HCT116 (cell line): Measurements from ENCODE around the gene CHCHD3. TPM values are rescaled to one million over a fixed set of nuclear protein-coding genes. Genes with fewer than 3 reads are reported as not detected.

Source experiments
- ATAC-seq: fragments of 200-7000 bp; cut with Tn5 transposase; 2 replicates; pipeline ENCODE4 v1.9.1; 2020; ENCODE audit warnings: mild to moderate bottlenecking, moderate library complexity
- BruUV-seq: library from RNA; stranded (reverse); fragments of 400-500 nt; replicated peaks from 2 replicates; lab custom pipeline; 2021; lab: Mats Ljungman, UMichigan
- CTCF ChIA-PET: fragments of 300-600 bp; sonication (Branson Sonifier 250); formaldehyde crosslinking; loops from one replicate; lab custom pipeline; 2021; ENCODE audit warnings: antibody characterized with exemption; lab: Charles Lee
- POLR2A ChIA-PET: fragments of 300-600, 350-600 bp; sonication (Branson Sonifier 250); formaldehyde crosslinking; loops from one replicate; lab custom pipeline; 2021; ENCODE audit warnings: antibody characterized with exemption; lab: Charles Lee
- RAD21 ChIA-PET, 2 experiments: fragments of 300-600 bp; sonication (Branson Sonifier 250); formaldehyde crosslinking; loops; one replicate each; lab custom pipeline; 2023; ENCODE audit warnings: low total read pairs in 2 of 2; ENCODE audit not compliant: uncharacterized antibody in 2 of 2, unreplicated experiment in 2 of 2, low non-redundant PET in 1 of 2; lab: Charles Lee
- DNase-seq: peaks from one replicate; pipeline ENCODE4 v3.0.0-alpha.2; 2010; ENCODE audit warnings: low read depth, low spot score
- H2AFZ ChIP-seq: fragments of 200-600 bp; shearing (Covaris generic), sonication (generic); 2 replicates; pipeline ENCODE4 v1.6.1; 2017; ENCODE audit warnings: low read depth, mixed run types, mixed read lengths, antibody characterized with exemption, low read length; ENCODE audit not compliant: poor library complexity, severe bottlenecking
- H3K27ac ChIP-seq: 2 replicates; pipeline ENCODE4 v1.5.1; 2012; ENCODE audit warnings: low read depth, low read length
- H3K27me3 ChIP-seq: fragments of 200-600 bp; sonication (generic); 2 replicates; pipeline ENCODE4 v1.6.1; 2016; ENCODE audit warnings: mixed run types, low read length, mixed read lengths; ENCODE audit not compliant: insufficient read depth
- H3K36me3 ChIP-seq, 2 experiments: fragments of 200-500 bp in 1 of 2; fragments of 200-600 bp in 1 of 2; sonication (Bioruptor generic) in 1 of 2; sonication (generic) in 1 of 2; 2 replicates each; pipeline versions ENCODE4 v1.5.1 to v1.6.1; 2014 to 2016; ENCODE audit warnings: low read length in 2 of 2, inconsistent platforms in 1 of 2, mixed read lengths in 1 of 2, mixed run types in 1 of 2; ENCODE audit not compliant: insufficient read depth in 2 of 2, control insufficient read depth in 1 of 2
- H3K4me1 ChIP-seq, 2 experiments: fragments of 200-600 bp in 1 of 2; sonication (generic) in 1 of 2; 2 replicates each; pipeline versions ENCODE4 v1.5.1 to v1.6.1; 2012 to 2017; ENCODE audit warnings: low read length in 2 of 2, inconsistent platforms in 1 of 2, mild to moderate bottlenecking in 1 of 2, mixed read lengths in 1 of 2, mixed run types in 1 of 2, moderate library complexity in 1 of 2; ENCODE audit not compliant: insufficient read depth in 2 of 2, control insufficient read depth in 1 of 2
- H3K4me2 ChIP-seq: fragments of 200-600 bp; sonication (generic); 2 replicates; pipeline ENCODE4 v1.6.1; 2017; ENCODE audit warnings: mixed run types, low read length, mixed read lengths
- H3K4me3 ChIP-seq, 2 experiments: fragments of 200-600 bp in 1 of 2; sonication (generic) in 1 of 2; replicated peaks in 1 of 2; 2 replicates each; pipeline ENCODE4 v1.5.1; 2011 to 2016; ENCODE audit warnings: low read length in 2 of 2, control low read depth in 1 of 2, low read depth in 1 of 2, mild to moderate bottlenecking in 1 of 2, mixed read lengths in 1 of 2, mixed run types in 1 of 2
- H3K79me2 ChIP-seq: fragments of 200-600 bp; sonication (generic); 2 replicates; pipeline ENCODE4 v1.6.1; 2017; ENCODE audit warnings: mild to moderate bottlenecking, mixed run types, low read length, moderate library complexity, mixed read lengths; ENCODE audit not compliant: insufficient read depth
- H3K9ac ChIP-seq: fragments of 200-600 bp; sonication (generic); 2 replicates; pipeline ENCODE4 v1.6.1; 2016; ENCODE audit warnings: low read length, mixed read lengths
- H3K9me2 ChIP-seq: fragments of 200-600 bp; sonication (generic), shearing (Covaris generic); 2 replicates; pipeline ENCODE4 v1.6.1; 2017; ENCODE audit warnings: mixed run types, mild to moderate bottlenecking, moderate library complexity; ENCODE audit not compliant: insufficient read depth
- H3K9me3 ChIP-seq, 2 experiments: fragments of 200-500 bp in 1 of 2; fragments of 200-600 bp in 1 of 2; sonication (Bioruptor generic) in 1 of 2; sonication (generic) in 1 of 2; 2 replicates each; pipeline ENCODE4 v1.6.1; 2014 to 2017; ENCODE audit warnings: low read length in 2 of 2, mixed read lengths in 2 of 2, inconsistent platforms in 1 of 2, low read depth in 1 of 2, mild to moderate bottlenecking in 1 of 2, mixed run types in 1 of 2, moderate library complexity in 1 of 2; ENCODE audit not compliant: control insufficient read depth in 1 of 2, insufficient read depth in 1 of 2
- H4K20me1 ChIP-seq: fragments of 200-600 bp; sonication (generic), shearing (Covaris generic); 2 replicates; pipeline ENCODE4 v1.6.1; 2017; ENCODE audit warnings: mixed run types, mild to moderate bottlenecking, moderate library complexity; ENCODE audit not compliant: insufficient read depth
- ATF3 ChIP-seq: IDR thresholded peaks from 2 replicates; pipeline ENCODE4 v1.6.1; 2012
- CBX3 ChIP-seq: IDR thresholded peaks from 2 replicates; pipeline ENCODE4 v1.6.1; 2012; ENCODE audit warnings: low read depth
- CEBPB ChIP-seq: IDR thresholded peaks from 2 replicates; pipeline ENCODE4 v1.6.1; 2012; ENCODE audit warnings: low read depth
- EGR1 ChIP-seq: IDR thresholded peaks from 2 replicates; pipeline ENCODE4 v1.6.1; 2012; ENCODE audit warnings: low read depth
- EZH2phosphoT487 ChIP-seq: fragments of 200-600 bp; IDR thresholded peaks from 2 replicates; pipeline ENCODE4 v1.6.1; 2018; ENCODE audit warnings: antibody characterized with exemption, borderline replicate concordance
- FOSL1 ChIP-seq: IDR thresholded peaks from 2 replicates; pipeline ENCODE4 v1.6.1; 2012; ENCODE audit warnings: low read depth
- JUND ChIP-seq: IDR thresholded peaks from 2 replicates; pipeline ENCODE4 v1.6.1; 2012
- POLR2A ChIP-seq: IDR thresholded peaks from 2 replicates; pipeline ENCODE4 v1.7.0; 2011; ENCODE audit warnings: borderline replicate concordance; ENCODE audit not compliant: insufficient read depth, insufficient read length; ENCODE audit errors: extremely low read depth
- SP1 ChIP-seq: IDR thresholded peaks from 2 replicates; pipeline ENCODE4 v1.6.1; 2012; ENCODE audit warnings: low read depth
- YY1 ChIP-seq: IDR thresholded peaks from 2 replicates; pipeline ENCODE4 v1.6.1; 2011; ENCODE audit warnings: low read length, low read depth, moderate library complexity, mild to moderate bottlenecking; ENCODE audit not compliant: insufficient replicate concordance; ENCODE audit errors: extremely low read depth
- ZNF274 ChIP-seq: fragments of 200-500 bp; sonication (Bioruptor generic); IDR thresholded peaks from 2 replicates; pipeline ENCODE4 v1.6.1; 2014; ENCODE audit warnings: mild to moderate bottlenecking, low read depth, low read length, inconsistent platforms
- intact Hi-C: fragments of 100-400 bp; cut with micrococcal nuclease; formaldehyde crosslinking; loops from 2 replicates; pipeline ENCODE4 v1.10.0; 2022
- total RNA-seq: library from RNA; stranded (reverse); gene quantifications from one replicate; pipeline ENCODE4 v1.2.1, GENCODE V29; 2021; ENCODE audit not compliant: unreplicated experiment
- TF ChIP-seq, protein P1 (sequence below): IDR thresholded peaks from 2 replicates; pipeline ENCODE4 v1.6.1; 2011; ENCODE audit warnings: mild to moderate bottlenecking, low read length, moderate library complexity; ENCODE audit not compliant: insufficient replicate concordance; ENCODE audit errors: extremely low read depth
- TF ChIP-seq, protein P2 (sequence below): IDR thresholded peaks from 2 replicates; pipeline ENCODE4 v1.6.1; 2012; ENCODE audit warnings: low read depth
- TF ChIP-seq, protein P3 (sequence below), 3 experiments: fragments of 200-600 bp in 1 of 3; sonication (generic) in 1 of 3; IDR thresholded peaks in 2 of 3; conservative IDR thresholded peaks in 1 of 3; 2 replicates each; pipeline ENCODE4 v1.5.1; 2012 to 2017; ENCODE audit warnings: low read depth in 2 of 3, low read length in 2 of 3, antibody characterized with exemption in 1 of 3, borderline replicate concordance in 1 of 3, control low read depth in 1 of 3, mild to moderate bottlenecking in 1 of 3, mixed read lengths in 1 of 3, mixed run types in 1 of 3, moderate library complexity in 1 of 3; ENCODE audit not compliant: insufficient read depth in 1 of 3

The CHCHD3 gene
- total RNA-seq, 1 experiment from 2014 or later, result 73.5 TPM

DNA sequence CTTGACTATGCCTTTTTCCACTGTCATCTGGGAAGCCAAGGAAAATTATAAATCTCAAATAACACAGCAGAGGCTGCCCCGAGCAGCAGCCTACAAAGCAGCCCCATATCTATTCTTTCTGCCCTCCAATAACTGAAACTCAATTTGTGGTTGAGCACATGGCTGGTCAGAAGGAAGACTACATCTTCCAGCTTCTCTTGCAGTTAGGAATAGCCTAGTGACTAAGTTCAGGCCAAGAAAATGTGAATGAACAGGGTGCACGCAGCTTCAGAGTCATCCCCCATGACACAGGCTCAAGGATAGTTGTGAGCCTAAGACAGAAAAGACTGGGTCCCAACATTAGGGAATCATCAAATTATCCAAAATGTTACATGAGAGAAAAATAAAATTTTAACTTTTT, 42.3 kb downstream of the CHCHD3 start:
- H3K27ac ChIP-seq, result no peak overlapping the region
- peaks cover 46% of the 10 kb centered on the region for H3K79me2 ChIP-seq
- H3K4me3 ChIP-seq, result no peak overlapping the region
- BruUV-seq, result no TSS peak
- CTCF ChIA-PET, result no interaction called here
- H3K9me3 ChIP-seq, result no peaks in the 10 kb centered on the region
- DNase-seq, result no peak
- H3K4me1 ChIP-seq, result no peaks in the 10 kb centered on the region
- no peaks in the 10 kb centered on the region for H3K27me3 ChIP-seq
- RAD21 ChIA-PET, result no interaction called here
- no peaks in the 10 kb centered on the region for H3K36me3 ChIP-seq
- intact Hi-C loops, result no loop called here
- no peak overlapping the region for H2AFZ ChIP-seq
- POLR2A ChIA-PET, result no interaction called here
- no peaks in the 10 kb centered on the region; the same call in 1 of the 2 replicates for H4K20me1 ChIP-seq
- H3K4me2 ChIP-seq, result no peak overlapping the region
- no peak for TF ChIP-seq EZH2phosphoT487
- TF ChIP-seq EGR1, result no peak
- TF ChIP-seq YY1, result no peak
- no peak for TF ChIP-seq FOSL1
- TF ChIP-seq SP1, result no peak
- TF ChIP-seq ATF3, result no peak
- TF ChIP-seq, all 23 proteins: peak for 0
- H3K9me2 ChIP-seq, result no peaks in the 10 kb centered on the region
- no peak for ATAC-seq
- no peak overlapping the region for H3K9ac ChIP-seq

DNA sequence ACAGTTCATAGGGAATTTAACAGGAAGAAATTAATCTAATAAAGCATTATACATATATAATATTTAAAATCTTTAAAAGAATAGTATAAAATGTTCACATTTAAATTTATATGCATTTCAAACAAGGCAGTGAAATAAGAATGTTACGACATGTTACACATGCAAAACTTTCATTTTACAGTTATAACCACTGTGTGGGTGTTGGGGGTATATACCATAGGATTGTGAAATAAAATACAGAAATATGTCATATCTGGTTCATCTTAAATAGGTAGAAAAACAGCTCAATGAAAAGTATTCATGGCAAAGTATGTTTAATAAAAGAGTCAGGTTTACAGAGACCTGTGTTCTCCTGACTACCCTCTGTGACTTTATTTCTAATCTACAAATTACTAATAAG, 45.6 kb downstream of the CHCHD3 start:
- RAD21 ChIA-PET, result no interaction called here
- POLR2A ChIA-PET, result no interaction called here
- no peak for ATAC-seq
- H3K4me3 ChIP-seq, result no peak overlapping the region
- H3K27me3 ChIP-seq, result no peaks in the 10 kb centered on the region
- H3K4me1 ChIP-seq, result no peaks in the 10 kb centered on the region
- H3K9me3 ChIP-seq, result no peaks in the 10 kb centered on the region
- H2AFZ ChIP-seq, result no peak overlapping the region
- no peak overlapping the region for H3K9ac ChIP-seq
- no peak overlapping the region for H3K4me2 ChIP-seq
- no TSS peak for BruUV-seq
- H4K20me1 ChIP-seq, result peaks cover 3% of the 10 kb centered on the region
- H3K9me2 ChIP-seq, result no peaks in the 10 kb centered on the region
- no peaks in the 10 kb centered on the region for H3K36me3 ChIP-seq
- CTCF ChIA-PET, result no interaction called here
- no peak overlapping the region for H3K27ac ChIP-seq
- intact Hi-C loops, result no loop called here
- H3K79me2 ChIP-seq, result peaks cover 40% of the 10 kb centered on the region
- DNase-seq, result no peak
- no peak for TF ChIP-seq EZH2phosphoT487
- no peak for TF ChIP-seq JUND
- TF ChIP-seq, protein P1, sequence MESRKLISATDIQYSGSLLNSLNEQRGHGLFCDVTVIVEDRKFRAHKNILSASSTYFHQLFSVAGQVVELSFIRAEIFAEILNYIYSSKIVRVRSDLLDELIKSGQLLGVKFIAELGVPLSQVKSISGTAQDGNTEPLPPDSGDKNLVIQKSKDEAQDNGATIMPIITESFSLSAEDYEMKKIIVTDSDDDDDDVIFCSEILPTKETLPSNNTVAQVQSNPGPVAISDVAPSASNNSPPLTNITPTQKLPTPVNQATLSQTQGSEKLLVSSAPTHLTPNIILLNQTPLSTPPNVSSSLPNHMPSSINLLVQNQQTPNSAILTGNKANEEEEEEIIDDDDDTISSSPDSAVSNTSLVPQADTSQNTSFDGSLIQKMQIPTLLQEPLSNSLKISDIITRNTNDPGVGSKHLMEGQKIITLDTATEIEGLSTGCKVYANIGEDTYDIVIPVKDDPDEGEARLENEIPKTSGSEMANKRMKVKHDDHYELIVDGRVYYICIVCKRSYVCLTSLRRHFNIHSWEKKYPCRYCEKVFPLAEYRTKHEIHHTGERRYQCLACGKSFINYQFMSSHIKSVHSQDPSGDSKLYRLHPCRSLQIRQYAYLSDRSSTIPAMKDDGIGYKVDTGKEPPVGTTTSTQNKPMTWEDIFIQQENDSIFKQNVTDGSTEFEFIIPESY, result no peak
- TF ChIP-seq CEBPB, result no peak
- TF ChIP-seq, protein P2, sequence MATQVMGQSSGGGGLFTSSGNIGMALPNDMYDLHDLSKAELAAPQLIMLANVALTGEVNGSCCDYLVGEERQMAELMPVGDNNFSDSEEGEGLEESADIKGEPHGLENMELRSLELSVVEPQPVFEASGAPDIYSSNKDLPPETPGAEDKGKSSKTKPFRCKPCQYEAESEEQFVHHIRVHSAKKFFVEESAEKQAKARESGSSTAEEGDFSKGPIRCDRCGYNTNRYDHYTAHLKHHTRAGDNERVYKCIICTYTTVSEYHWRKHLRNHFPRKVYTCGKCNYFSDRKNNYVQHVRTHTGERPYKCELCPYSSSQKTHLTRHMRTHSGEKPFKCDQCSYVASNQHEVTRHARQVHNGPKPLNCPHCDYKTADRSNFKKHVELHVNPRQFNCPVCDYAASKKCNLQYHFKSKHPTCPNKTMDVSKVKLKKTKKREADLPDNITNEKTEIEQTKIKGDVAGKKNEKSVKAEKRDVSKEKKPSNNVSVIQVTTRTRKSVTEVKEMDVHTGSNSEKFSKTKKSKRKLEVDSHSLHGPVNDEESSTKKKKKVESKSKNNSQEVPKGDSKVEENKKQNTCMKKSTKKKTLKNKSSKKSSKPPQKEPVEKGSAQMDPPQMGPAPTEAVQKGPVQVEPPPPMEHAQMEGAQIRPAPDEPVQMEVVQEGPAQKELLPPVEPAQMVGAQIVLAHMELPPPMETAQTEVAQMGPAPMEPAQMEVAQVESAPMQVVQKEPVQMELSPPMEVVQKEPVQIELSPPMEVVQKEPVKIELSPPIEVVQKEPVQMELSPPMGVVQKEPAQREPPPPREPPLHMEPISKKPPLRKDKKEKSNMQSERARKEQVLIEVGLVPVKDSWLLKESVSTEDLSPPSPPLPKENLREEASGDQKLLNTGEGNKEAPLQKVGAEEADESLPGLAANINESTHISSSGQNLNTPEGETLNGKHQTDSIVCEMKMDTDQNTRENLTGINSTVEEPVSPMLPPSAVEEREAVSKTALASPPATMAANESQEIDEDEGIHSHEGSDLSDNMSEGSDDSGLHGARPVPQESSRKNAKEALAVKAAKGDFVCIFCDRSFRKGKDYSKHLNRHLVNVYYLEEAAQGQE, result no peak
- no peak for TF ChIP-seq CBX3
- no peak for TF ChIP-seq ZNF274
- TF ChIP-seq, protein P3, sequence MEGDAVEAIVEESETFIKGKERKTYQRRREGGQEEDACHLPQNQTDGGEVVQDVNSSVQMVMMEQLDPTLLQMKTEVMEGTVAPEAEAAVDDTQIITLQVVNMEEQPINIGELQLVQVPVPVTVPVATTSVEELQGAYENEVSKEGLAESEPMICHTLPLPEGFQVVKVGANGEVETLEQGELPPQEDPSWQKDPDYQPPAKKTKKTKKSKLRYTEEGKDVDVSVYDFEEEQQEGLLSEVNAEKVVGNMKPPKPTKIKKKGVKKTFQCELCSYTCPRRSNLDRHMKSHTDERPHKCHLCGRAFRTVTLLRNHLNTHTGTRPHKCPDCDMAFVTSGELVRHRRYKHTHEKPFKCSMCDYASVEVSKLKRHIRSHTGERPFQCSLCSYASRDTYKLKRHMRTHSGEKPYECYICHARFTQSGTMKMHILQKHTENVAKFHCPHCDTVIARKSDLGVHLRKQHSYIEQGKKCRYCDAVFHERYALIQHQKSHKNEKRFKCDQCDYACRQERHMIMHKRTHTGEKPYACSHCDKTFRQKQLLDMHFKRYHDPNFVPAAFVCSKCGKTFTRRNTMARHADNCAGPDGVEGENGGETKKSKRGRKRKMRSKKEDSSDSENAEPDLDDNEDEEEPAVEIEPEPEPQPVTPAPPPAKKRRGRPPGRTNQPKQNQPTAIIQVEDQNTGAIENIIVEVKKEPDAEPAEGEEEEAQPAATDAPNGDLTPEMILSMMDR (IDR thresholded peaks at IDR 0.05 in 2 of 3, conservative IDR thresholded peaks at IDR 0.05 in 1 of 3; ENCODE audit: borderline replicate concordance in 1 of 3, insufficient read depth in 1 of 3, low read depth in 2 of 3, low read length in 2 of 3), result no peak
- TF ChIP-seq POLR2A, result no peak
